ENCODE results near the gene TREX2.
"Not testable (repeated sequence)": the region's sequence is repeated elsewhere in the genome, so short reads cannot be mapped to it uniquely, and the experiment has no call there.

TREX2 gene

GRCh38 chrX:153407736-153408135 is 38.1 kb downstream of the TREX2 start:
- DNase-seq (ENCODE audit: low read depth), result no peak

- DNase-seq (ENCODE audit: low read depth), result no peak
Observed at GRCh38 chrX:153406903-153407302, 39.0 kb downstream of the TREX2 start.

GRCh38 chrX:153406011-153406410 is 39.8 kb downstream of the TREX2 start:
- no peak for DNase-seq (ENCODE audit: low read depth)

GRCh38 chrX:153405426-153405825 is 40.4 kb downstream of the TREX2 start:
- no peak for DNase-seq (ENCODE audit: low read depth)

- DNase-seq (ENCODE audit: low read depth), result not testable (repeated sequence)
Observed at GRCh38 chrX:153404333-153404732, 41.5 kb downstream of the TREX2 start.

- no peak for DNase-seq (ENCODE audit: low read depth)
Observed at GRCh38 chrX:153401133-153401764, 44.6 kb downstream of the TREX2 start, which contains the start of gene PNMA6E. PNMA6E (minus strand) TSS chrX:153401350; CDS start chrX:153398849, 2,501 bp downstream.

- no peak for DNase-seq (ENCODE audit: low read depth)
Observed at GRCh38 chrX:153400146-153401132, 45.4 kb downstream of the TREX2 start.

- no peak for DNase-seq (ENCODE audit: low read depth)
Observed at GRCh38 chrX:153398275-153398960, 47.4 kb downstream of the TREX2 start.

GRCh38 chrX:153397256-153397960 is 48.4 kb downstream of the TREX2 start:
- DNase-seq (ENCODE audit: low read depth), result no peak

GRCh38 chrX:153396320-153397195 is 49.3 kb downstream of the TREX2 start:
- no peak for DNase-seq (ENCODE audit: low read depth)

GRCh38 chrX:153395613-153396319 is 50.1 kb downstream of the TREX2 start:
- no peak for DNase-seq (ENCODE audit: low read depth)

GRCh38 chrX:153394612-153395011 is 51.2 kb downstream of the TREX2 start:
- no peak for DNase-seq (ENCODE audit: low read depth)

Measured in fibroblast of gingiva (primary cell).